ENCODE results near the gene RBCK1.
"Not testable (repeated sequence)": the region's sequence is repeated elsewhere in the genome, so short reads cannot be mapped to it uniquely, and the experiment has no call there.

Gene RBCK1

DNA sequence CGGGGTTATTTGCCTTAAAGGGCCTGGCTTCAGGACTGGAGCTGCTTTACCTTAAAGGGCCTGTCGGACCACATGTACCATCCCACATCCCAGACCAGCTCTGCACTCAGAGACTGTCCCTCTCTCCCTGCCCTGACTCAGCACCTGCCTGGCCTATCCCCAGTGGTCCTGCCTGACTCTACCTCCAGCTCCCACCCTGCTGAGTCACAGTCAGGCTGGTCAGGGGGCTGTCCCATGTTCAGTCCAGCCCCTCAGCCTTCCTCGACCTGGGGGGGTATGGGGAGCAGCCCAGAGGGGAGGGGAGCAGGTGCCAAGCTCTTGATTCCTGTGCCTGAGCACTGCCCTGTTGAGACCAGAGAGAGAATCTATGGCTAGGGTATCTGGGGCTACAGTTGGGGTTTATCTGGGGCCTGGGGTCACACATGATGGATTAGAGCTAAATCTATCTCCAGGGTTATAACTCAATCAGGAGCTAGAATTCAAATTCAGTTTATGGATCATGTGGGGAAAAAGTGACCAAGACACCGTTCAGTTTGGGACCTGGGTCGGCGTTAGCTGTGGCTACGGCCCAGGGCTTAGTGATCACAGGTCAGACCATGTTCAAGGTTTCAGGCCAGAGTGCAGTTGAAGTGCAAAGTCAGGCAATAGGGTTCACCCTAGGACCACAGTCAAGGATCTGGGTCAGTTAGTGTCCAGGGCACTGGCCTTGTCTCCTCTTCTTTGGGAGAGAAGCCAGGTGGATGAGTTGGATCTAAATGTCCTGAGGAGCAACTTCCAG is 36.9 kb upstream of the RBCK1 start:
- TF ChIP-seq, protein P1, sequence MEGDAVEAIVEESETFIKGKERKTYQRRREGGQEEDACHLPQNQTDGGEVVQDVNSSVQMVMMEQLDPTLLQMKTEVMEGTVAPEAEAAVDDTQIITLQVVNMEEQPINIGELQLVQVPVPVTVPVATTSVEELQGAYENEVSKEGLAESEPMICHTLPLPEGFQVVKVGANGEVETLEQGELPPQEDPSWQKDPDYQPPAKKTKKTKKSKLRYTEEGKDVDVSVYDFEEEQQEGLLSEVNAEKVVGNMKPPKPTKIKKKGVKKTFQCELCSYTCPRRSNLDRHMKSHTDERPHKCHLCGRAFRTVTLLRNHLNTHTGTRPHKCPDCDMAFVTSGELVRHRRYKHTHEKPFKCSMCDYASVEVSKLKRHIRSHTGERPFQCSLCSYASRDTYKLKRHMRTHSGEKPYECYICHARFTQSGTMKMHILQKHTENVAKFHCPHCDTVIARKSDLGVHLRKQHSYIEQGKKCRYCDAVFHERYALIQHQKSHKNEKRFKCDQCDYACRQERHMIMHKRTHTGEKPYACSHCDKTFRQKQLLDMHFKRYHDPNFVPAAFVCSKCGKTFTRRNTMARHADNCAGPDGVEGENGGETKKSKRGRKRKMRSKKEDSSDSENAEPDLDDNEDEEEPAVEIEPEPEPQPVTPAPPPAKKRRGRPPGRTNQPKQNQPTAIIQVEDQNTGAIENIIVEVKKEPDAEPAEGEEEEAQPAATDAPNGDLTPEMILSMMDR (IDR thresholded peaks at IDR 0.05; ENCODE audit: control extremely low read depth, extremely low read depth, low read depth, missing control alignments), result no peak
- no peak for DNase-seq (ENCODE audit: extremely low spot score)
- ChIA-PET POLR2A (interaction anchor here (0.6 kb wide), 1 partner anchor 17 kb away, joined by 4 read pairs; no protein-coding TSS in a partner anchor), CTCF (interaction anchor here (1.0 to 9.9 kb wide), 4 partner anchors 9 to 213 kb away, joined by 3 to 74 read pairs (median 12); partner anchors contain the start of gene TRIB3)

DNA sequence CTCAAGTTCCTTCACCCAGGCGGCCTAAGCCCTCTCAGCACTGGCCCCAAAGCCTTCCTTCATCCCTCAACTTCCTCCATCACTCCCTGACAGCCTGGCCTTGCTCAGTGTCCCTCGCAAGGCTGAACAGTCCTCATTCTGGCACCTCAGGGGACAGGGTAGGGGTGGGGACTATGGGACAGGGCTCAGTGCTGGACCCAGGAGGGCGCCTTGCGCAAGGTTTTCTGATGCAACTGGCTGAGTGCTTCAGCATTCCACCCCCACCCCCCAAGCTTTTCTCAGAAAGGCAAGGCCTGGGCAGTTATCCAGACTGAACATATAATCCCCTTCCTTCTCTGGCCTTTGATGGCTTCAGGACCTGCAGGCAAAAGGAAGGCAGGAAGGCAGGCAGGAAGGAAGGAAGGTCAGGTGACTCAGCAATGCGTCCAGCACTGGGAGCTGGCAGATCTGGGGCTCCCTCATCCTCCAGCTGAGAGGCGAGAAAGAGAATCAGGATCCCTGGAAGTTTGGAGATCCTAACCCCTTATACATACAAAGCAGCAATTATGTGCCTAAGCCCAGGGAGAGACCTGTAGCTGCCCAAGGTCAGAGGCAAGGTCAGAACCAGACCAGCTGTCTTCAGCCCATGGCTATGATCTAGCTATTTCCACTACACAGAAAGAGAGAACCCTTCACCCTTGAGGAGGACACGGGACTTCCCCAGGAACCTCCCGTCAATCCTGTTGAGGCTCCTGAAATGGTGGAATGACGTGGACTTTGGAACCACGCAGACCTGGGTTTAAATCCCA is 36.1 kb upstream of the RBCK1 start:
- TF ChIP-seq, protein P1 (IDR thresholded peaks at IDR 0.05; ENCODE audit: control extremely low read depth, extremely low read depth, low read depth, missing control alignments), result no peak
- CTCF ChIA-PET, result interaction anchor here (1.0 to 9.9 kb wide), 9 partner anchors 8 to 295 kb away, joined by 3 to 74 read pairs (median 4); partner anchors contain the start of gene TRIB3
- DNase-seq (ENCODE audit: extremely low spot score), result no peak
- POLR2A ChIA-PET, result interaction anchor here (0.6 kb wide), 1 partner anchor 17 kb away, joined by 4 read pairs; no protein-coding TSS in a partner anchor

DNA sequence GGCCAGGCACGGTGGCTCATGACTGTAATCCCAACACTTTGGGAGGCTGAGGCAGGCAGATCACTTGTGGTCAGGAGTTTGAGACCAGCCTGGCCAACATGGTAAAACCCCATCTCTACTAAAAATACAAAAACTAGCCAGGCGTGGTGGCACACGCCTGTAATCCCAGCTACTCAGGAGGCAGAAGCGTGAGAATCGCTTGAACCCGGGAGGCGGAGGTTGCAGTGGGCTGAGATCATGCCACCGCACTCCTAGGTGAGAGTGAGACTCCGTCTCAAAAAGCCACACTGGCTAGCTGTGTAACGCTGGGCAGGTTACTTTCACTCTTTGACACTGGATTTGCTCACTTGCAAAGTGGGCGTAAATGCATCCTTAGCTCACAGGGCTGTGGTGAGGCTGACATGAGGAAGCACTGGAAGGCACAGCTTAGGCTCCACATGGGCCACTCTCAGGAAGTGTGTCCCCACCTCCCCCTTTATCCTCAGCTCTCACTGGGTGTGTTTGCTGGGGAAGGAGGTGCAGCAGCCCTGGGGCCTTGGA is 35.5 kb upstream of the RBCK1 start:
- POLR2A ChIA-PET; DNase-seq (ENCODE audit: extremely low spot score): not testable (repeated sequence)
- CTCF ChIA-PET, result interaction anchor here (1.0 to 4.0 kb wide), 7 partner anchors 10 to 294 kb away, joined by 3 to 20 read pairs (median 5); no protein-coding TSS in a partner anchor

DNA sequence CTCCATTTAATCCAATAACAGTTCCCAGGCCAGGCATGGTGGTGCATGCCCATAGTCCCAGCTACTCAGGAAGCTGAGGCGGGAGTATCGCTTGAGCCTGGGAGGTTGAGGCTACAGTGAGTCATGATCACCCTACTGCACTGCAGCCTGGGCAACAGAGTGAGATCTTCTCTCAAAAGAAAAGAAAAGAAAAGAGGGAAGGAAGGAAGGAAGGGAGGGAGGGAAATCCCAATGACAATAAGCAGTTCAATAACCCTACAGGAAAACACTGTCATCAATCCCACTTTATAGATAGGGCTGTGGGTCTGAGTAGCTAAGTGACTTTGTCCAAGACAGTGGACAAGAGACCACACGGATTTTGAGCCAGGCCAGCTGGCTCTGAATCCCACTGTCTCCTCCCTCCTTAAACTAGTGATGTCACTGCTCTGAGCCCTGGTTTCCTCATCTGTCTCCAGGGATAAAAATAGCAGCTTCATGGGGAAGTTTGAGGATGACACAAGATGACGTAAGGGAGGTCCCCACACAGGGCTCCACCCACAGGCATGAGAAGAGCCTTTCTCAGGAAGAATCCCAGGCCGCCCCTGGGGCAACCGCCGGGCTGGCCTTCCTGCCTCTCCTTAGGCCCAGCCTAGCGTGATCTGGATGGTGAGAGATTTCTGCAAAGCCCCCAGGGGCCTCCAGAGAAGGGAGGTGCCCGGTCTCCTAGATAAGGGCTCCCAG is 34.8 kb upstream of the RBCK1 start:
- TF ChIP-seq, protein P1 (IDR thresholded peaks at IDR 0.05; ENCODE audit: control extremely low read depth, extremely low read depth, low read depth, missing control alignments), result no peak
- ChIA-PET POLR2A (interaction anchor here (0.6 kb wide), 1 partner anchor 26 kb away, joined by 3 read pairs; the partner anchor contains the start of gene NRSN2), CTCF (interaction anchor here (1.0 to 4.0 kb wide), 7 partner anchors 9 to 294 kb away, joined by 3 to 20 read pairs (median 5); no protein-coding TSS in a partner anchor)
- no peak for DNase-seq (ENCODE audit: extremely low spot score)

DNA sequence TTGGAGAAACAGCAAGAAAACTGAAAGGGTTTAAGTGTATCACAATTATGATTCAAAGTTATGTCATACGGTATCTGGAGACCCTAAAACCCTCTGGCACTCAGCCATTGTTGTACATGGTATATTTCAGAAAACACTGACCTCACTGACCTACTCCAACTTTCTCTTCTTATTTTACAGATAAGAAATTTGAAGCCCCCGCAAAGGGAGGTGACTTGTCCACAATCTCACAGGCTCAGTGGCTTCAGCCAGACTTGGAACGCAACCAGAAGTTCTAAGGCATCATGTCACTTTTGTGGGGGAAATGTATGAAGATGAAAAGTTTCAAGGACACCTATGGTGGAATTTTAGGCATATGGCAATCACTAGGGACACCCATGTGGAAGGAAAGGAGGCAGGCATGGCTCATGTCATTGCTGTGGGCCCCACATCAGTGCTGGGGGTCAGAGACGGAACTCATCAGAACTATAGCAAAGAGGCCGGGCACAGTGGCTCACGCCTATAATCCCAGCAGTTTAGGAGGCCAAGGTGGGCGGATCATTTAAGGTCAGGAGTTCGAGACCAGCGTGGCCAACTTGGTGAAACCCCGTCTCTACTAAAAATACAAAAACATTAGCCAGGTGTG is 32.7 kb upstream of the RBCK1 start:
- ChIA-PET POLR2A (no interaction called here), CTCF (no interaction called here)
- TF ChIP-seq, protein P1 (IDR thresholded peaks at IDR 0.05; ENCODE audit: control extremely low read depth, extremely low read depth, low read depth, missing control alignments), result no peak
- no peak for DNase-seq (ENCODE audit: extremely low spot score)

DNA sequence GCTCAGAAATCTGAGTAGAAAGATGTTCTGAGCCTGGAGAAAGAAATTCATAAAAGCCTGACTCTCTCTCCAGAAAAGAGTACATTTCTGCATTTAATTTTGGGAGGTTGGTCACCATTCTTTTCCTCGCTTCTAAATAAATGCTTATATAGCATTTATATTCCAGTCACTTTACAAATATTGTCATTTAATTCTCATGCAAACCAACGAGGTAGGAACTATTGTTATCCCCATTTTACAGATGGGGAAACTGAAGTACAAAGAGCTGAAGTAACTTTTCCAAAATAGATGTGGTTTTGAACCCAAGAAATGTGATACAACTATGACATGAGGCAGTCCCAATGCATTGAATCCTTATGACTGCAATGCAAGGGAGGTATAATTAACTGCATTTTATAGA is 32.0 kb upstream of the RBCK1 start:
- no peak for DNase-seq (ENCODE audit: extremely low spot score)
- ChIA-PET POLR2A (no interaction called here), CTCF (no interaction called here)
- TF ChIP-seq, protein P1 (IDR thresholded peaks at IDR 0.05; ENCODE audit: control extremely low read depth, extremely low read depth, low read depth, missing control alignments), result no peak

Measured in GM10248 (cell line).